VCaP (cell line): ENCODE measurements around the gene PRR32.

Experiments used
- H3K27ac ChIP-seq: fragments of 450-650 bp; 2 replicates; pipeline ENCODE4 v1.5.1; 2017
- CTCF ChIP-seq: fragments of 450-650 bp; conservative IDR thresholded peaks from 2 replicates; pipeline ENCODE4 v1.5.1; 2017; ENCODE audit warnings: mild to moderate bottlenecking, moderate library complexity

Gene PRR32

GRCh38 chrX:126825566-126826193 is 6.2 kb downstream of the PRR32 start:
- TF ChIP-seq CTCF = no peak
- H3K27ac ChIP-seq = no peak overlapping the region

- no peak overlapping the region for H3K27ac ChIP-seq
- no peak for TF ChIP-seq CTCF
Observed at GRCh38 chrX:126836186-126836585, 16.7 kb downstream of the PRR32 start.

- no peak overlapping the region for H3K27ac ChIP-seq
- no peak for TF ChIP-seq CTCF
Observed at GRCh38 chrX:126847143-126847542, 27.6 kb downstream of the PRR32 start.

GRCh38 chrX:126855839-126856524 is 36.5 kb downstream of the PRR32 start:
- no peak overlapping the region for H3K27ac ChIP-seq
- TF ChIP-seq CTCF = no peak
